AG04449 (cell line): ENCODE measurements around the gene ZSCAN5A.
"Not testable (repeated sequence)": the region's sequence is repeated elsewhere in the genome, so short reads cannot be mapped to it uniquely, and the experiment has no call there.

Source experiments
- CTCF ChIA-PET: fragments of 350-600 bp; formaldehyde crosslinking; extraction: SDS; loops from one replicate; lab custom pipeline; 2021; ENCODE audit warnings: antibody characterized with exemption; lab: Yijun Ruan, JAX
- POLR2A ChIA-PET: fragments of 400-600, 350-600 bp; formaldehyde crosslinking; extraction: SDS; loops from one replicate; lab custom pipeline; 2020; ENCODE audit warnings: antibody characterized with exemption, inconsistent platforms; lab: Yijun Ruan, JAX
- DNase-seq: peaks from one replicate; pipeline ENCODE4 v3.0.0-alpha.2; 2010; ENCODE audit warnings: low read depth, low spot score
- H3K4me3 ChIP-seq: 2 replicates; pipeline ENCODE4 v1.5.1; 2011; ENCODE audit warnings: low read depth, mild to moderate bottlenecking, control low read depth, low read length
- TF ChIP-seq, protein P1 (sequence below): IDR thresholded peaks from one replicate; pipeline ENCODE4 v1.5.1; 2011; ENCODE audit warnings: mild to moderate bottlenecking, moderate library complexity, low read length, control low read depth, inconsistent platforms; ENCODE audit not compliant: insufficient read depth; ENCODE audit errors: missing control alignments

ZSCAN5A gene

DNA sequence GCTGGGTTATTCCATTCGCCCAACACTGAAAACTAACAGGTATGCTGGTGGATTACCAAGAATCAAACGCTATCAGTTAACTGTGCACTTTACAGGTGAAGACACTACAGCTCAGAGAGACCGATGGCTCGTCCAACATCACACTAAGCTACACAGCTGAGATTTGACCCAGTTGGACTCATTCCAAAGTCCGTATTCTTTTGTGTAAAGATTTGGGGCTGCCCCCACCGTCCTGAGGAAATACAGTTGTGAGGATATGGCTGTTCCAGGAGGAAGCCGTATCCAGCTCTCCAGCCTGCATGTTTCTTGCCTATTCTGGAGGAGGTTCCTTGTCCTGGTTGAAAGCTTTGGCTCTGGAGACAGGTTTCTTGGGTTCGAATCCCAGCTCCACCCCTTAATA is 4.2 kb downstream of the ZSCAN5A start:
- POLR2A ChIA-PET: no interaction called here
- CTCF ChIA-PET: interaction anchor here (0.7 to 2.4 kb wide), 12 partner anchors 9 to 234 kb away, joined by 3 to 12 read pairs (median 4); no protein-coding TSS in a partner anchor
- H3K4me3 ChIP-seq: no peak overlapping the region
- TF ChIP-seq, protein P1, sequence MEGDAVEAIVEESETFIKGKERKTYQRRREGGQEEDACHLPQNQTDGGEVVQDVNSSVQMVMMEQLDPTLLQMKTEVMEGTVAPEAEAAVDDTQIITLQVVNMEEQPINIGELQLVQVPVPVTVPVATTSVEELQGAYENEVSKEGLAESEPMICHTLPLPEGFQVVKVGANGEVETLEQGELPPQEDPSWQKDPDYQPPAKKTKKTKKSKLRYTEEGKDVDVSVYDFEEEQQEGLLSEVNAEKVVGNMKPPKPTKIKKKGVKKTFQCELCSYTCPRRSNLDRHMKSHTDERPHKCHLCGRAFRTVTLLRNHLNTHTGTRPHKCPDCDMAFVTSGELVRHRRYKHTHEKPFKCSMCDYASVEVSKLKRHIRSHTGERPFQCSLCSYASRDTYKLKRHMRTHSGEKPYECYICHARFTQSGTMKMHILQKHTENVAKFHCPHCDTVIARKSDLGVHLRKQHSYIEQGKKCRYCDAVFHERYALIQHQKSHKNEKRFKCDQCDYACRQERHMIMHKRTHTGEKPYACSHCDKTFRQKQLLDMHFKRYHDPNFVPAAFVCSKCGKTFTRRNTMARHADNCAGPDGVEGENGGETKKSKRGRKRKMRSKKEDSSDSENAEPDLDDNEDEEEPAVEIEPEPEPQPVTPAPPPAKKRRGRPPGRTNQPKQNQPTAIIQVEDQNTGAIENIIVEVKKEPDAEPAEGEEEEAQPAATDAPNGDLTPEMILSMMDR: no peak
- no peak for DNase-seq

GRCh38 chr19:56309511-56310185 is 5.0 kb downstream of the ZSCAN5A start:
- ChIA-PET POLR2A (no interaction called here), CTCF (interaction anchor here (0.7 to 2.4 kb wide), 19 partner anchors 9 to 233 kb away, joined by 3 to 12 read pairs (median 4); no protein-coding TSS in a partner anchor)
- DNase-seq: no peak
- TF ChIP-seq, protein P1: peak; percentile 77
- H3K4me3 ChIP-seq: no peak overlapping the region

DNA sequence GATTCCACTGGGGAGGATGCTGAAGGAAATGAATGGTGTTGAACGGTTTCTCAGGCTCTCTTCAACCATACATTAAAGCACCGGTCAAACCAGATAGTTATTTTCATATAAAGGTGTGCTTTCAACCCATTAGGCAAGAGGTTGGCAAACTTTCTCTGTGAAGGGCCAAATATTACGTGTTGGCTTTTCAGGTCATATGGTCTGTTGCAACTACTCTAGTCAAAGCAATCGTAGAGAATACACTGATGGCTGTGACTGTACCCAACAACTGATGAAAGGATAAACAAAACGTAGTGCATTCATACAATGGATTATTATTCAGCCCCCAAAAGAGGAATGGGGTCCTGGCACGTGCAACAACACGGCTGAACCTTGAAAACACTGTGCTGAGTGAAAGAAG is 5.8 kb downstream of the ZSCAN5A start:
- H3K4me3 ChIP-seq: no peak overlapping the region
- DNase-seq: no peak
- CTCF ChIA-PET: interaction anchor here (1.5 kb wide), 1 partner anchor 56 kb away, joined by 4 read pairs; no protein-coding TSS in a partner anchor
- TF ChIP-seq, protein P1: no peak
- POLR2A ChIA-PET: no interaction called here

GRCh38 chr19:56307062-56307461 is 7.6 kb downstream of the ZSCAN5A start:
- H3K4me3 ChIP-seq, CTCF ChIA-PET, DNase-seq, POLR2A ChIA-PET: not testable (repeated sequence)

GRCh38 chr19:56306016-56306415 is 8.6 kb downstream of the ZSCAN5A start:
- TF ChIP-seq, protein P1: no peak
- ChIA-PET POLR2A (no interaction called here), CTCF (interaction anchor here (1.6 kb wide), 1 partner anchor 53 kb away, joined by 4 read pairs; no protein-coding TSS in a partner anchor)
- H3K4me3 ChIP-seq: no peak overlapping the region
- no peak for DNase-seq

DNA sequence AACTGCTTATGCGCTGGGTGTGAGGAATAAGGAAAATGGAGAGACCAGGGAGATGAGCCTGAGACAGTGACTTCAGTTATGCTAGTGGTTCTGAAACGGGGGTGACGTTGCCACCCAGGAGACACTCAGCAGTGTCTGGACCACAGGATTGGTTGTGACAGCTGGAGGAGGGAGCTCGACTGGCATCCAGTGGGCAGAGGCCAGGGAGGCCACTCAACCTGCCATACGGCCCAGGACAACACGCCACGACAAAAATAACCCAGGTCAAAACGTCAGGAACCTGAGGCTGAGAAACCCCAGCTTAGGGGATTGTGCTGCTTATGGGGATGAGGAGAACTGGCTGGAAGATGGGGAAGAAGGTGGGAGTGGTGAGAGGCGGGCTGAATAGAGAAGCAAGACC is 10.4 kb downstream of the ZSCAN5A start:
- DNase-seq: no peak
- H3K4me3 ChIP-seq: no peak overlapping the region
- ChIA-PET POLR2A (no interaction called here), CTCF (no interaction called here)
- TF ChIP-seq, protein P1: no peak
